ENCODE results near the gene LNX2. TPM values are rescaled to one million over a fixed set of nuclear protein-coding genes. Genes with fewer than 3 reads are reported as not detected.

The LNX2 gene
- total RNA-seq, 1 experiment from 2014 or later: 12.1 TPM

DNA sequence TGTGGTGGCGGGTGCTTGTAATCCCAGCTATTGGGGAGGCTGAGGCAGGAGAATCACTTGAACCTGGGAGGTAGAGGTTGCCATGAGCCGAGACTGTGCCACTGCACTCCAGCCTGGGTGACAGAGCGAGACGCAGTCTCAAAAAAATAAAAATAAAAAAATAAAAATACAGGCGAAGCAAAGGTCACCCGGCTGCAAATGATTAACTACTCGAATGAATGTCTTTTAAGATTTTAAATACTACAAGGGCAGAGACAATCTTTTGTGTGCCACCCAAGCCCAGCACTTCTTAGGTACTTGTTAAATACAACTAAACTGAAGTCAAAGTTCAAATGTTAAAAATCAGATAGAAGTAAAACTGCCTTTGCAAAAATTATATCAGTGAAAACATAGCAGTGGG lies 6.7 kb downstream of the LNX2 start:
- Histone ChIP-seq H3K79me2 (ENCODE audit: insufficient read depth, low read length) (peaks cover 91% of the 10 kb centered on the region), H3K27ac (ENCODE audit: low read depth, low read length) (no peak overlapping the region), H3K27me3 (ENCODE audit: insufficient read depth, low read length) (no peaks in the 10 kb centered on the region), H3K9me3 (ENCODE audit: control insufficient read depth in 1 of 2, insufficient read depth in 1 of 2, low read depth in 1 of 2, low read length in 2 of 2) (0 out of 4 replicates have a peak, but pooled peaks cover 0 to 9% of the 10 kb centered on the region in 2 experiments), H3K9me2 (ENCODE audit: insufficient read depth) (no peaks in the 10 kb centered on the region), H4K20me1 (ENCODE audit: insufficient read depth) (no peaks in the 10 kb centered on the region), H3K9ac (ENCODE audit: low read length) (no peak overlapping the region), H3K4me2 (ENCODE audit: low read length) (no peak overlapping the region), H3K4me3 (replicated peaks in 1 of 2; ENCODE audit: low read depth in 1 of 2, low read length in 2 of 2) (no peak overlapping the region), H3K4me1 (ENCODE audit: control insufficient read depth in 1 of 2, insufficient read depth in 2 of 2, low read length in 2 of 2) (peaks cover 0 to under 1% of the 10 kb centered on the region in 2 experiments; a peak in 2 of 4 replicates), H2AFZ (ENCODE audit: low read depth, low read length, poor library complexity, severe bottlenecking) (no peak overlapping the region), H3K36me3 (ENCODE audit: control insufficient read depth in 1 of 2, insufficient read depth in 2 of 2, low read length in 2 of 2) (peaks cover 0 to 8% of the 10 kb centered on the region in 2 experiments; a peak in 1 of 4 replicates)
- intact Hi-C loops (cut with micrococcal nuclease): no loop called here
- no peak for DNase-seq (ENCODE audit: low read depth, low spot score)
- ChIA-PET RAD21 (ENCODE audit: low non-redundant PET in 1 of 2, low total read pairs in 2 of 2, uncharacterized antibody in 2 of 2, unreplicated experiment in 2 of 2) (no interaction called here), POLR2A (no interaction called here), CTCF (no interaction called here)
- TF ChIP-seq SIN3A (IDR thresholded peaks at IDR 0.05; ENCODE audit: low read depth) (no peak), EZH2phosphoT487 (IDR thresholded peaks at IDR 0.05; ENCODE audit: borderline replicate concordance) (no peak), RAD21 (IDR thresholded peaks at IDR 0.05; ENCODE audit: low read depth) (no peak), JUND (IDR thresholded peaks at IDR 0.05) (no peak), ZNF274 (IDR thresholded peaks at IDR 0.05; ENCODE audit: low read depth, low read length) (no peak), ELF1 (IDR thresholded peaks at IDR 0.05; ENCODE audit: borderline replicate concordance, low read depth) (no peak), SRF (IDR thresholded peaks at IDR 0.05; ENCODE audit: low read depth) (no peak), CBX3 (IDR thresholded peaks at IDR 0.05; ENCODE audit: low read depth) (no peak), ZFX (IDR thresholded peaks at IDR 0.05) (no peak), FOSL1 (IDR thresholded peaks at IDR 0.05; ENCODE audit: low read depth) (no peak), POLR2AphosphoS5 (IDR thresholded peaks at IDR 0.05; ENCODE audit: low read depth, low read length) (no peak)
- TF ChIP-seq, protein P1, sequence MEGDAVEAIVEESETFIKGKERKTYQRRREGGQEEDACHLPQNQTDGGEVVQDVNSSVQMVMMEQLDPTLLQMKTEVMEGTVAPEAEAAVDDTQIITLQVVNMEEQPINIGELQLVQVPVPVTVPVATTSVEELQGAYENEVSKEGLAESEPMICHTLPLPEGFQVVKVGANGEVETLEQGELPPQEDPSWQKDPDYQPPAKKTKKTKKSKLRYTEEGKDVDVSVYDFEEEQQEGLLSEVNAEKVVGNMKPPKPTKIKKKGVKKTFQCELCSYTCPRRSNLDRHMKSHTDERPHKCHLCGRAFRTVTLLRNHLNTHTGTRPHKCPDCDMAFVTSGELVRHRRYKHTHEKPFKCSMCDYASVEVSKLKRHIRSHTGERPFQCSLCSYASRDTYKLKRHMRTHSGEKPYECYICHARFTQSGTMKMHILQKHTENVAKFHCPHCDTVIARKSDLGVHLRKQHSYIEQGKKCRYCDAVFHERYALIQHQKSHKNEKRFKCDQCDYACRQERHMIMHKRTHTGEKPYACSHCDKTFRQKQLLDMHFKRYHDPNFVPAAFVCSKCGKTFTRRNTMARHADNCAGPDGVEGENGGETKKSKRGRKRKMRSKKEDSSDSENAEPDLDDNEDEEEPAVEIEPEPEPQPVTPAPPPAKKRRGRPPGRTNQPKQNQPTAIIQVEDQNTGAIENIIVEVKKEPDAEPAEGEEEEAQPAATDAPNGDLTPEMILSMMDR (IDR thresholded peaks at IDR 0.05 in 2 of 3, conservative IDR thresholded peaks at IDR 0.05 in 1 of 3; ENCODE audit: borderline replicate concordance in 1 of 3, insufficient read depth in 1 of 3, low read depth in 2 of 3, low read length in 2 of 3): no peak
- TF ChIP-seq, protein P2, sequence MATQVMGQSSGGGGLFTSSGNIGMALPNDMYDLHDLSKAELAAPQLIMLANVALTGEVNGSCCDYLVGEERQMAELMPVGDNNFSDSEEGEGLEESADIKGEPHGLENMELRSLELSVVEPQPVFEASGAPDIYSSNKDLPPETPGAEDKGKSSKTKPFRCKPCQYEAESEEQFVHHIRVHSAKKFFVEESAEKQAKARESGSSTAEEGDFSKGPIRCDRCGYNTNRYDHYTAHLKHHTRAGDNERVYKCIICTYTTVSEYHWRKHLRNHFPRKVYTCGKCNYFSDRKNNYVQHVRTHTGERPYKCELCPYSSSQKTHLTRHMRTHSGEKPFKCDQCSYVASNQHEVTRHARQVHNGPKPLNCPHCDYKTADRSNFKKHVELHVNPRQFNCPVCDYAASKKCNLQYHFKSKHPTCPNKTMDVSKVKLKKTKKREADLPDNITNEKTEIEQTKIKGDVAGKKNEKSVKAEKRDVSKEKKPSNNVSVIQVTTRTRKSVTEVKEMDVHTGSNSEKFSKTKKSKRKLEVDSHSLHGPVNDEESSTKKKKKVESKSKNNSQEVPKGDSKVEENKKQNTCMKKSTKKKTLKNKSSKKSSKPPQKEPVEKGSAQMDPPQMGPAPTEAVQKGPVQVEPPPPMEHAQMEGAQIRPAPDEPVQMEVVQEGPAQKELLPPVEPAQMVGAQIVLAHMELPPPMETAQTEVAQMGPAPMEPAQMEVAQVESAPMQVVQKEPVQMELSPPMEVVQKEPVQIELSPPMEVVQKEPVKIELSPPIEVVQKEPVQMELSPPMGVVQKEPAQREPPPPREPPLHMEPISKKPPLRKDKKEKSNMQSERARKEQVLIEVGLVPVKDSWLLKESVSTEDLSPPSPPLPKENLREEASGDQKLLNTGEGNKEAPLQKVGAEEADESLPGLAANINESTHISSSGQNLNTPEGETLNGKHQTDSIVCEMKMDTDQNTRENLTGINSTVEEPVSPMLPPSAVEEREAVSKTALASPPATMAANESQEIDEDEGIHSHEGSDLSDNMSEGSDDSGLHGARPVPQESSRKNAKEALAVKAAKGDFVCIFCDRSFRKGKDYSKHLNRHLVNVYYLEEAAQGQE (IDR thresholded peaks at IDR 0.05; ENCODE audit: low read depth): no peak
- TF ChIP-seq, protein P3, sequence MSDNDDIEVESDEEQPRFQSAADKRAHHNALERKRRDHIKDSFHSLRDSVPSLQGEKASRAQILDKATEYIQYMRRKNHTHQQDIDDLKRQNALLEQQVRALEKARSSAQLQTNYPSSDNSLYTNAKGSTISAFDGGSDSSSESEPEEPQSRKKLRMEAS (IDR thresholded peaks at IDR 0.05): no peak
- BruUV-seq (replicated peaks): no TSS peak
- no peak for ATAC-seq
